HG03575 (cell line): ENCODE data around the gene PCP2.

ENCODE experiments used
- ATAC-seq: cut with Tn5 transposase; IDR thresholded peaks from one replicate; pipeline ENCODE4 v1.9.1; 2021; ENCODE audit not compliant: unreplicated experiment, insufficient number of reproducible peaks, low FRiP score; ENCODE audit errors: extremely low read depth

Gene PCP2

DNA sequence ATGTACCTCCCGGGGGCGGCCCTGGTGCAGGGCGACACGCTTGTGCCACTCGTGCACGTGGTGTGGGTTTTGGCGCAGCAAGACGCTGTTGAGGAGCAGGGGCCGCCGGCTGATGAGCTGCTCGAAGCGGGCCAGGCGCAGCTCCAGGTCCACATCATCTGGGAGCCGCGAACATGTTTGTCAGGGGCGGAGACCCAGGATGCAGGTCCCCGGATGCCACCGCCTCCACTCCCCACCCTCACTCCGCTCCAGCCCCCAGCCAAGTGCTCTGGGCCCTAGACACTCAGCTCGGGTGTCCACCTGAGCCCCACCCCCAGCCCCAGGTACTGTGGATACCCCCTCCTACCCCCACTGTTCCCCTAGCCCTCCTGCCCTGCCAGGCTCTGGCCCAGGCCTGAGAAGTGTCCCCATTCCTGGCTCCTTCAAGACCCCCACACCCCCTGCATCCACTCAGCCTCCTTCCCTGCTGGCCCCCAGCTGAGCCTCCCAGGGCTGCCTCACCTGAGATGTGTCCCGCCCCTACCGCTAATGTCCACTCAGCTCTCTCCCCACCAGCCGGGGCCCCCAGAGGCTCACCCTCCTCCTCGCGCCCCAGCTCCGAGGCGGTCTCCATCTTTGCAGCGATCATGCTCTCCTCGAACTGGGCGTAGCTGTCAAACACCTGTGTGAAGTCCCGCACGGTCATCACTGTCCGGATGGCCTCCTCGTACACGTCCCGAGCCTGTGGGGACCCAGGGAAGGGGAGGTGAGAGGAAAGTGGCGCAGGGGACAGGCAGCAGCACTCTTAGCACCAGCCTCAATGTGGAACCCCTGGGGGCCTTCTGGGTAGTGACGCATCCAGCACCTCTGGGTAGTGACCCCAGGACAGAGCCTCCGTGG, 9.6 kb downstream of the PCP2 start:
- no peak for ATAC-seq

DNA sequence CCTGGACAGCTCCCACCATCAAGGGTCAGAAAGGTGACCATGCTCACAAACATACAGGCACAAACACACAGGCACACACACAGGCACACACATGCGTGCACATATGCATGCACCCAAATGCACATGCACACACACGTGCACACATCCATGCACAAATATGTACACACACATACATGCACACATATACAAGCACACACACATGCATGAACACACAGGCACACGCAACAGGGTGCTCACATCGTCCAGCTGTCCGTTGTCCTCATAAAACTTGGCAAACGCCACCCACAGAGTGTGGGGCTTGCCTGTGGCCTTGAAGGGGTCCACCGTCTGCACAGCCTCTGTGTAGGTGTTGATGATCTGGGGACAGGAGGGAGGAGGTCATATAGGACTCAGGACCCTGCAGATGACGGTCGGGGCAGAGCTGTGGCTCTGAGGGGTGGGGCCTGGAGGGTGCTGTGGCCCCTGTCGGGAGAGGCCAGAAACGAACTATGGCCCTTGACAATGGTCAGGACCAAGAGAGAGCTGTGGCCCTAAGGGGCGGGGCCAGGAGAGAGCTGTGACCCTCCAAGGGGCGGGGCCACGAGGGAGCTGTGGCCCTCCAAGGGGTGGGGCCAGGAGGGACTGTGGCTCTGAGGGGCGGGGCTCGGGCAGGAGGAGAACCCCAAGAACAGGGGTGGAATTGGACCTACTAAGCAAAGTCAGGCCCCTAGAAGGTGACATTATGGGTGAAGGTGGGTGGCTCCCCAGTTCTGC, 10.4 kb downstream of the PCP2 start:
- no peak for ATAC-seq

DNA sequence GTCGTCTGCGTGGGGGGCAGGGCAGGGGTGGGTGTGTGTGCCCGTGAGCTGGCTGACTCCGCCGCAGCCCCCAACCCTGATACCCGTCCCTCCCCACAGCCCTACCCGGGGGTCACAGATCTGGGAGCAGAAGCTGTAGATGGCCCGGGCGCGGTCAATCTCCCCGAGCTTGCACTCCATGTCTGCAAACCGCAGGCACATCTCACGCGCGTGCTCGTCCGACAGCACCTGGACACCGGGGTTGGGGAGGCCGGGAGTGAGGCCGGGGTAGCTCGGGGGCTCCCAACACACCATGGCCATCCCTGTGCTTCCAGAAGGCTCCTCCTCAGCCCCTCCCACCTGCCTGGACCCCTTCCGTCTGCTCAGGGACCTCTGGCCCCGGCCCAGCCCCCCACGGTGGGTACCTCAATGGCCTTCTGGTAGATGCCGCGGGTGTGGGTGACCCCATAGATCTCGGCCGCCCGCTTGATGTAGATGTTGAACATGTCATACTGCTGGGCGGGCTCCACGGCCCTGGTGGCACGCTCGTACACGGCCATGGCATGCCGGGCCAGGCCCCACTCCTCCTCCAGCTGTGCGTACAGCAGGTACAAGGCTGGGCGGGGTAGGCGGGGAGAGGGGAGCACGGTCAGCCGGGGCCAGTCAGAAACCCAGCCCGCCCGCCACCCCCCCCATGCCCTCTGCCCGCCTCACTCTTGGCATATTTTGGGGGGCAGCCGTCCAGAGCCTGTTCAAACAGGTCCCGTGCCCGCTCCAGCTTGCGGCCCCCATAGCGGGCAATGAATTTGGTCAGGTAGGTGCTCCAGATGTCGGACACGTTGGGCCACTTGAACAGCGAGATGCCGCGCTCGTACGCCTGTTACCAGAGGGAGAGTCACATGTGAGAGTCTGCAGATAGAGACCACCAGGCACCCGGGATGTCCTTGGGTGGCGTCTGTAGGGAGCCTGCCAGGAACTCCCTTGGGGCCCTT, 12.8 kb downstream of the PCP2 start:
- ATAC-seq: no peak

GRCh38 chr19:7619671-7620441, 13.7 kb downstream of the PCP2 start:
- no peak for ATAC-seq

DNA sequence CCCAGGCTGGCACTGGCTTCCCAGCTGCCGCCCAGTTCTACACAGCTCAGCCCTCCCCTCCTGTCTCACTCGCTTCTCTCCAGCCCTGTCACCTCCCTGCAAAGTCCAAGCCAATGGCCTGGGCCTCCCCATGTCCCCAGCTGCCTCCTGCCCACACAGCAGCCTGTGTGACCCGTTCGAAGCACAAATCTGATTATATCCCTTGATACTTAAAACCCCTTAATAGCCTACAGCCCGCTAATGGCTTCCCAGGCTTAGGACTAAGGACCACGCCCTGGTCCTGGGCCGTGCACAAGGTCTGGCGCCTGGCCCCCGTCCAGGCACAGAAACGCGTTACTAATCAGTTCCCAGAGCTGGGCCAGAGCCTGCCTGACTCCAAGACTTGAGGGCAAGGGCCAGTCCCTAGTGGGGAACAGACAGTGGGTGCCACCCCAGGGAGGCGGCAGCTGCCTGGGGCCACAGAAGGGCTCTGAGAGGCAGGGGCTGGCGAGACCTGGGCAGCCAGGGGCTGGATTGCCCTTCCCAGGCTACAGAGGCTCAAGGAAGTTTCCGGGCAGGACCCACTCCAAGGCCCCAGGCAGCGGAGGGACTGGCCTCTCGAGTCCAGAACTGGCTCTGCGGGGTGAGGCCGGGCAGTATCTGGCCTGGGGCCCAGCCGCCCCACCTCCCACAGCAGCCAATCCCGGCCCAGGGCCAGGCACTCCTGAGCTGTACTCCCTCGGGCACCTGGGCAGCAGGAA, 14.6 kb downstream of the PCP2 start:
- no peak for ATAC-seq

DNA sequence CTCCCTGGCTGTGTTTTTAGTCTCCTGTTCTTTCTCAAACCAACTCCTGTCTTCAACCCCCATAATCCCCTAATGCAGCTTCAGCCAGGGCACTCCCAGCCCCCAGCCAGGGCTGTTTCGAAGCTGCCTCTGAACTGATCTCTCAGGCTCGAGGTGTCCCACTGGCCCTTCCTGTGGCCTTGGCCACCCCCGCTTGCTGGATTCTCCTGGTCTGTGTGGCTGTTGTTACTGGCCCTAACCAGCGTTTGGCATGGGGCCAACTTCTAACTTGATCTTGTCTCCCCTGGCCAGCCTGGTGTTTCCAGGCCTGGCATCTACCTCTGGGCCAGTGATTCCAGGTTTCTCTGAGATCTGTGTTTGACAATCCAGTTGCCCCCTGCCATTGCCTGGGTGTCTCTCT, 15.2 kb downstream of the PCP2 start:
- no peak for ATAC-seq

GRCh38 chr19:7617735-7618134, 15.8 kb downstream of the PCP2 start:
- no peak for ATAC-seq

- no peak for ATAC-seq
Measured at GRCh38 chr19:7617172-7617571, 16.3 kb downstream of the PCP2 start.

DNA sequence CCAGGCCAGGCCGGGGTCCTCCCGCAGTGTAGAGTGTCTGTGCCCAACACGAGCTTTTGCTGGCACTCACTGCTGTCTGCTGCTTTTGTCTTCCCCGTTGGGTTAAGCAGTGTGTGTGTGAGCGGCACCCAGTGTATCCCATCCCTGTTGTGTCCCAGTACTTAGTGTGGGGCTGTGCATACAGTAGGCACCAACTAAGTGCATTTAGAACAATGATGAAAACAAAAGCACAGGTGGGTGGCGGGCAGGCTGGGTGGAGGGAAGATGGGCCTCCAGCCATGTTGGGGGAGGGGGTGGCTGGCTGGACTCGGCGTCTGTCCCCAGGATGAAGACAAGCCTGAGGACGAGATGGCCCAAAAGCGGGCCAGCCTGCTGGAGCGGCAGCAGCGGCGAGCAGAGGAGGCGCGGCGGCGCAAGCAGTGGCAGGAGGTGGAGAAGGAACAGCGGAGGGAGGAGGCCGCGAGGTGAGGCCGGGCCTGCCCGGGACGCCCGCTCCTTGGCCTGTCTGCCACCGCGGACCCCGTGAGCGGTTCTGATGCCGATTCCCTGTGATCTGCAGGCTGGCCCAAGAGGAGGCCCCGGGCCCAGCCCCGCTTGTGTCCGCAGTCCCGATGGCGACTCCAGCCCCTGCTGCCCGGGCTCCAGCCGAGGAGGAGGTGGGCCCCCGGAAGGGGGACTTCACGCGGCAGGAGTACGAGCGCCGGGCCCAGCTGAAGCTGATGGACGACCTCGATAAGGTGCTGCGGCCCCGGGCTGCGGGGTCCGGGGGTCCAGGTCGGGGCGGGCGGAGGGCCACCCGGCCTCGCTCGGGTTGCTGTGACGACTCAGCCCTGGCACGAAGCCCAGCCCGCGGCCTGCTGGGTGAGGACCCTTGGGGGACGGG, 18.4 kb downstream of the PCP2 start:
- no peak for ATAC-seq

GRCh38 chr19:7612282-7613274, 20.9 kb downstream of the PCP2 start:
- ATAC-seq: no peak

- ATAC-seq: no peak
Measured at GRCh38 chr19:7611541-7612279, 21.8 kb downstream of the PCP2 start.

DNA sequence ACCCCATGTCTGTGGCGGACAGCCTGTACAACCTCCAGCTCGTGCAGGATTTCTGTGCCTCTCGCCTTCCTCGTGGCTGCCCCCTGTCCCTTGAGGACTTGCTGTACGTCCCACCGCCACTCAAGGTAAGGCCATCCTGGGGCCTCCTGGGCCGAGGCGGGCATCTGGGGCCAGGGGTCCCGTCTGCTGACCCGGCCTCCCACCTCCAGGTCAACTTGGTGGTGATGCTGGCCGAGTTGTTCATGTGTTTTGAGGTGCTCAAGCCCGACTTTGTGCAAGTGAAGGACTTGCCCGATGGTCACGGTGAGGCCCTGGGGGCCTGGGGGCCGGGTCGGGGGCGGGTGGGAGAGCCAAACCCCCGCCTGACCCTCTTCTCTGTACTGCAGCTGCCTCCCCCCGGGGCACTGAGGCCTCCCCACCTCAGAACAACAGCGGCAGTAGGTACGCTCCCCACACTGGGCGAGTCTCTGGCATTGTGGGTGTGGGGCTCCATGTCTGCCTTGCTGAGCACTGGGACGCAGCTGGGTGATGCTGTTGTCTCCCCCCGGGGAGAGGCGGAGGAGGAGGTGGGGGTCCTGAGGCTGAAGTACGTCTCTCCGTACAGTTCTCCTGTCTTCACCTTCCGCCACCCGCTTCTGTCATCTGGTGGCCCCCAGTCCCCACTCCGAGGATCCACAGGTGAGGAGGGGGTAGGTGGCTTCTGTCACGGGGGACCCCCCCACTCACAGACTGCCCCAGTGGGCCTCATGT, 22.9 kb downstream of the PCP2 start:
- no peak for ATAC-seq

- ATAC-seq: no peak
Measured at GRCh38 chr19:7607874-7608560, 25.5 kb downstream of the PCP2 start.

DNA sequence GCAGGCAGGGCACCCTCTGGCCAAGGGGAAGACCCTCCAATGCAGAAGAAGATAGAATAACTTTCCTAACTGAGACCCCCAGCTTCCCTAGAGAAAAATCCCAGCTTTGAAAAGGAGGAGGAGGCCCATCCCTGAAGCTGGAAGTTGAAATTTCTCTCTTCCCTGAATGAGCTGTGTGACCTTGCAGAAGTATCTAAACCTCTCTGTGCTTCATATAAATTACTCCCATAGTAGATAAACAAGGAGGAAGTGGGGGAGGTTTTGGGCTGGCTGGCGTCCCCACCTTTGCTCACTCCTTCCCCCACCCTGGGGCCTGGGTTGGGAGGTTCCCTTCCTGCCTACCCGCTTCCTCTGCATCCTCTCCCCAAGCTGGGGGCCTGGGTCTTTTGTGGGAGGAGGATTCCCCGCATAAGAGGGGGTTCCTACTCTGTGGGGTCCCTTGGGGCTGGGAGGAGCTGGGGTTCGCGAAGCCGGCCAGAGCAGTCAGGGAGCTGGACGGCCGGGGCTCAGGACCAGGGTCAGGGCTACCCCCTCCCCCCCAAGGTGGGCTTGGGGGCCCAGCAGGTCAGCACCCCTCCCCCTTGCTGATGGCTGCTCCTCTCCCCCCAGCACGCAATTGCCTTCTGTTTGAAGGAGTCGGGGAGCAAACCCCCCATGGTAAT, 26.2 kb downstream of the PCP2 start:
- ATAC-seq: no peak
